ENCODE results near the gene RCOR1. TPM values are rescaled to one million over a fixed set of nuclear protein-coding genes. Genes with fewer than 3 reads are reported as not detected.

The RCOR1 gene
- total RNA-seq, 1 donor from 2014 or later = 23.9 TPM

GRCh38 chr14:102666635-102667034 lies 74.2 kb downstream of the RCOR1 start:
- intact Hi-C loops (cut with micrococcal nuclease) = no loop called here
- peaks cover 3% of the 10 kb centered on the region for H3K36me3 Mint-ChIP-seq (ENCODE audit: low read depth)
- H3K4me1 Mint-ChIP-seq (ENCODE audit: low read depth) = peaks cover 9% of the 10 kb centered on the region
- no peak overlapping the region for H3K4me3 Mint-ChIP-seq
- no peaks in the 10 kb centered on the region for H3K27me3 Mint-ChIP-seq (ENCODE audit: insufficient read depth)
- no peaks in the 10 kb centered on the region for H3K9me3 Mint-ChIP-seq
- DNase-seq (ENCODE audit: low spot score) = no peak
- H3K27ac Mint-ChIP-seq = no peak overlapping the region

- Mint-ChIP-seq H3K36me3 (ENCODE audit: low read depth) (peaks cover 5% of the 10 kb centered on the region), H3K9me3 (peaks cover 4% of the 10 kb centered on the region), H3K27me3 (ENCODE audit: insufficient read depth) (no peaks in the 10 kb centered on the region), H3K4me1 (ENCODE audit: low read depth) (peaks cover 5% of the 10 kb centered on the region), H3K4me3 (no peak overlapping the region), H3K27ac (no peak overlapping the region)
- intact Hi-C loops (cut with micrococcal nuclease) = no loop called here
- DNase-seq (ENCODE audit: low spot score) = no peak
These were observed 75.3 kb downstream of the RCOR1 start for GRCh38 chr14:102667703-102668102.

- Mint-ChIP-seq H3K4me3 (no peak overlapping the region), H3K9me3 (peaks cover 8% of the 10 kb centered on the region), H3K4me1 (ENCODE audit: low read depth) (no peaks in the 10 kb centered on the region), H3K36me3 (ENCODE audit: low read depth) (peaks cover 4% of the 10 kb centered on the region), H3K27ac (no peak overlapping the region), H3K27me3 (ENCODE audit: insufficient read depth) (no peaks in the 10 kb centered on the region)
- intact Hi-C loops (cut with micrococcal nuclease) = no loop called here
- DNase-seq (ENCODE audit: low spot score) = no peak
These were observed 75.9 kb downstream of the RCOR1 start for GRCh38 chr14:102668291-102668873.

GRCh38 chr14:102671410-102671809 lies 79.0 kb downstream of the RCOR1 start:
- H3K9me3 Mint-ChIP-seq = peaks cover 8% of the 10 kb centered on the region
- H3K36me3 Mint-ChIP-seq (ENCODE audit: low read depth) = peaks cover 7% of the 10 kb centered on the region
- no peaks in the 10 kb centered on the region for H3K27me3 Mint-ChIP-seq (ENCODE audit: insufficient read depth)
- H3K4me3 Mint-ChIP-seq = no peak overlapping the region
- intact Hi-C loops (cut with micrococcal nuclease) = no loop called here
- no peak for DNase-seq (ENCODE audit: low spot score)
- peaks cover 9% of the 10 kb centered on the region for H3K4me1 Mint-ChIP-seq (ENCODE audit: low read depth)
- no peak overlapping the region for H3K27ac Mint-ChIP-seq

- Mint-ChIP-seq H3K4me1 (ENCODE audit: low read depth) (peaks cover 9% of the 10 kb centered on the region), H3K9me3 (peaks cover 8% of the 10 kb centered on the region), H3K4me3 (no peak overlapping the region), H3K27me3 (ENCODE audit: insufficient read depth) (no peaks in the 10 kb centered on the region), H3K36me3 (ENCODE audit: low read depth) (peaks cover 6% of the 10 kb centered on the region), H3K27ac (no peak overlapping the region)
- intact Hi-C loops (cut with micrococcal nuclease) = no loop called here
- DNase-seq (ENCODE audit: low spot score) = no peak
These were observed 80.0 kb downstream of the RCOR1 start for GRCh38 chr14:102672410-102672960.

- Mint-ChIP-seq H3K4me3 (no peak overlapping the region), H3K36me3 (ENCODE audit: low read depth) (peaks cover 6% of the 10 kb centered on the region), H3K4me1 (ENCODE audit: low read depth) (peaks cover 9% of the 10 kb centered on the region), H3K27ac (no peak overlapping the region), H3K9me3 (peaks cover 8% of the 10 kb centered on the region), H3K27me3 (ENCODE audit: insufficient read depth) (no peaks in the 10 kb centered on the region)
- intact Hi-C loops (cut with micrococcal nuclease) = no loop called here
- DNase-seq (ENCODE audit: low spot score) = no peak
These were observed 82.9 kb downstream of the RCOR1 start for GRCh38 chr14:102675396-102675795.

- no peak overlapping the region for H3K27ac Mint-ChIP-seq
- H3K9me3 Mint-ChIP-seq = no peaks in the 10 kb centered on the region
- peaks cover 9% of the 10 kb centered on the region for H3K4me1 Mint-ChIP-seq (ENCODE audit: low read depth)
- no peak overlapping the region for H3K4me3 Mint-ChIP-seq
- peaks cover 11% of the 10 kb centered on the region for H3K36me3 Mint-ChIP-seq (ENCODE audit: low read depth)
- intact Hi-C loops (cut with micrococcal nuclease) = no loop called here
- no peaks in the 10 kb centered on the region for H3K27me3 Mint-ChIP-seq (ENCODE audit: insufficient read depth)
- no peak for DNase-seq (ENCODE audit: low spot score)
These were observed 85.9 kb downstream of the RCOR1 start for GRCh38 chr14:102678394-102678793.

- no peaks in the 10 kb centered on the region for H3K9me3 Mint-ChIP-seq
- intact Hi-C loops (cut with micrococcal nuclease) = no loop called here
These were observed 91.2 kb downstream of the RCOR1 start for GRCh38 chr14:102683399-102684297.

GRCh38 chr14:102684298-102684663 lies 91.8 kb downstream of the RCOR1 start:
- Mint-ChIP-seq H3K9me3 (no peaks in the 10 kb centered on the region), H3K27me3 (ENCODE audit: insufficient read depth) (no peaks in the 10 kb centered on the region), H3K4me1 (ENCODE audit: low read depth) (peaks cover 11% of the 10 kb centered on the region), H3K4me3 (no peak overlapping the region), H3K36me3 (ENCODE audit: low read depth) (peaks cover 17% of the 10 kb centered on the region), H3K27ac (no peak overlapping the region)
- intact Hi-C loops (cut with micrococcal nuclease) = no loop called here
- DNase-seq (ENCODE audit: low spot score) = no peak

More at GRCh38 chr14:102683399-102684297, 91.2 kb downstream of the RCOR1 start:
- Mint-ChIP-seq H3K27me3 (ENCODE audit: insufficient read depth) (no peaks in the 10 kb centered on the region), H3K4me3 (no peak overlapping the region), H3K36me3 (ENCODE audit: low read depth) (peaks cover 17% of the 10 kb centered on the region), H3K4me1 (ENCODE audit: low read depth) (peaks cover 11% of the 10 kb centered on the region), H3K27ac (no peak overlapping the region)
- DNase-seq (ENCODE audit: low spot score) = no peak

GRCh38 chr14:102686196-102686801 lies 93.8 kb downstream of the RCOR1 start:
- Mint-ChIP-seq H3K4me1 (ENCODE audit: low read depth) (peaks cover 11% of the 10 kb centered on the region), H3K4me3 (no peak overlapping the region), H3K36me3 (ENCODE audit: low read depth) (peaks cover 13% of the 10 kb centered on the region), H3K27me3 (ENCODE audit: insufficient read depth) (no peaks in the 10 kb centered on the region), H3K9me3 (no peaks in the 10 kb centered on the region), H3K27ac (no peak overlapping the region)
- intact Hi-C loops (cut with micrococcal nuclease) = no loop called here
- no peak for DNase-seq (ENCODE audit: low spot score)

- Mint-ChIP-seq H3K4me3 (no peak overlapping the region), H3K27me3 (ENCODE audit: insufficient read depth) (no peaks in the 10 kb centered on the region)
These were observed 95.8 kb downstream of the RCOR1 start for GRCh38 chr14:102688290-102688689.

GRCh38 chr14:102690509-102691286 lies 98.2 kb downstream of the RCOR1 start:
- H3K4me3 Mint-ChIP-seq = no peak overlapping the region
- peaks cover 4% of the 10 kb centered on the region for H3K36me3 Mint-ChIP-seq (ENCODE audit: low read depth)
- no peaks in the 10 kb centered on the region for H3K9me3 Mint-ChIP-seq
- H3K4me1 Mint-ChIP-seq (ENCODE audit: low read depth) = peaks cover 11% of the 10 kb centered on the region
- DNase-seq (ENCODE audit: low spot score) = no peak
- H3K27me3 Mint-ChIP-seq (ENCODE audit: insufficient read depth) = no peaks in the 10 kb centered on the region
- H3K27ac Mint-ChIP-seq = no peak overlapping the region
- intact Hi-C loops (cut with micrococcal nuclease) = no loop called here

More at GRCh38 chr14:102688290-102688689, 95.8 kb downstream of the RCOR1 start:
- Mint-ChIP-seq H3K4me1 (ENCODE audit: low read depth) (peaks cover 11% of the 10 kb centered on the region), H3K27ac (no peak overlapping the region), H3K9me3 (no peaks in the 10 kb centered on the region), H3K36me3 (ENCODE audit: low read depth) (peaks cover 9% of the 10 kb centered on the region)
- DNase-seq (ENCODE audit: low spot score) = no peak
- intact Hi-C loops (cut with micrococcal nuclease) = no loop called here
